Stimulated activated effector memory CD8-positive, alpha-beta T cell treated with anti-CD3 and anti-CD28 coated beads, Interleukin-12 subunit alpha, Interleukin-12 subunit beta, amount 100 ng/mL, for 72 hours (primary cell): Measurements from ENCODE around the gene NRP1.

Source experiments
- ATAC-seq: fragments of 150-1000 bp; cut with Tn5 transposase; 2 replicates; pipeline ENCODE4 v1.10.0; 2021
- DNase-seq, 2 donors: peaks; one replicate each; pipeline ENCODE4 v3.0.0; 2021 to 2022; ENCODE audit warnings: low spot score in 2 of 2
- H3K27ac Mint-ChIP-seq: one replicate; pipeline ENCODE4 v1.8.0; 2022; ENCODE audit warnings: mild to moderate bottlenecking, mixed read lengths
- H3K36me3 Mint-ChIP-seq: one replicate; pipeline ENCODE4 v1.8.0; 2022; ENCODE audit warnings: mild to moderate bottlenecking, mixed read lengths
- H3K4me1 Mint-ChIP-seq: one replicate; pipeline ENCODE4 v1.8.0; 2022; ENCODE audit warnings: mixed read lengths
- H3K4me3 Mint-ChIP-seq: one replicate; pipeline ENCODE4 v1.8.0; 2022; ENCODE audit warnings: mild to moderate bottlenecking, mixed read lengths
- H3K9me3 Mint-ChIP-seq: one replicate; pipeline ENCODE4 v1.8.0; 2022; ENCODE audit warnings: mixed read lengths

Gene NRP1

GRCh38 chr10:33137356-33138005 is 197.0 kb downstream of the NRP1 start:
- H3K4me3 Mint-ChIP-seq = peak overlapping the region; percentile 13
- H3K9me3 Mint-ChIP-seq = no peaks in the 10 kb centered on the region
- H3K27ac Mint-ChIP-seq = peak overlapping the region; percentile 88
- H3K4me1 Mint-ChIP-seq = peaks cover 78% of the 10 kb centered on the region
- DNase-seq = no peak
- no peak for ATAC-seq
- H3K36me3 Mint-ChIP-seq = peaks cover 10% of the 10 kb centered on the region

GRCh38 chr10:33136781-33137180 is 197.7 kb downstream of the NRP1 start:
- Mint-ChIP-seq H3K36me3 (peaks cover 10% of the 10 kb centered on the region), H3K9me3 (no peaks in the 10 kb centered on the region), H3K4me1 (peaks cover 80% of the 10 kb centered on the region), H3K4me3 (peak overlapping the region; percentile 13), H3K27ac (peak overlapping the region; percentile 88)
- ATAC-seq (peak; percentile 75), DNase-seq (no peak)

- Mint-ChIP-seq H3K4me3 (peak overlapping the region; percentile 13), H3K27ac (peak overlapping the region; percentile 88), H3K4me1 (peaks cover 80% of the 10 kb centered on the region), H3K9me3 (no peaks in the 10 kb centered on the region), H3K36me3 (peaks cover 10% of the 10 kb centered on the region)
- DNase-seq (no peak), ATAC-seq (peak; percentile 20)
Observed at GRCh38 chr10:33136271-33136670, 198.2 kb downstream of the NRP1 start.

GRCh38 chr10:33134011-33134751 is 200.3 kb downstream of the NRP1 start:
- peak overlapping the region; percentile 90 for H3K27ac Mint-ChIP-seq
- H3K4me3 Mint-ChIP-seq = peak overlapping the region; percentile 44
- H3K36me3 Mint-ChIP-seq = peaks cover 10% of the 10 kb centered on the region
- H3K4me1 Mint-ChIP-seq = peaks cover 59% of the 10 kb centered on the region
- H3K9me3 Mint-ChIP-seq = no peaks in the 10 kb centered on the region
- DNase-seq = peak; percentile 36 to 83
- peak; percentile 92 for ATAC-seq

GRCh38 chr10:33133557-33133956 is 200.9 kb downstream of the NRP1 start:
- Mint-ChIP-seq H3K4me3 (peak overlapping the region; percentile 44), H3K4me1 (peaks cover 63% of the 10 kb centered on the region), H3K9me3 (no peaks in the 10 kb centered on the region), H3K27ac (peak overlapping the region; percentile 90), H3K36me3 (peaks cover 10% of the 10 kb centered on the region)
- DNase-seq = no peak
- no peak for ATAC-seq

- Mint-ChIP-seq H3K4me1 (peaks cover 63% of the 10 kb centered on the region), H3K36me3 (peaks cover 10% of the 10 kb centered on the region), H3K27ac (peak overlapping the region; percentile 3), H3K9me3 (no peaks in the 10 kb centered on the region), H3K4me3 (no peak overlapping the region)
- DNase-seq = no peak
- ATAC-seq = no peak
Observed at GRCh38 chr10:33132626-33133025, 201.8 kb downstream of the NRP1 start.

- H3K27ac Mint-ChIP-seq = peak overlapping the region; percentile 74
- ATAC-seq (no peak), DNase-seq (no peak)
- H3K4me3 Mint-ChIP-seq = no peak overlapping the region
- peaks cover 10% of the 10 kb centered on the region for H3K36me3 Mint-ChIP-seq
- H3K4me1 Mint-ChIP-seq = peaks cover 71% of the 10 kb centered on the region
- no peaks in the 10 kb centered on the region for H3K9me3 Mint-ChIP-seq
Observed at GRCh38 chr10:33129996-33130386, 204.5 kb downstream of the NRP1 start.

GRCh38 chr10:33129141-33129995 is 205.1 kb downstream of the NRP1 start:
- Mint-ChIP-seq H3K4me3 (no peak overlapping the region), H3K27ac (peak overlapping the region; percentile 74), H3K9me3 (no peaks in the 10 kb centered on the region), H3K4me1 (peaks cover 69% of the 10 kb centered on the region), H3K36me3 (peaks cover 6% of the 10 kb centered on the region)
- DNase-seq = no peak
- no peak for ATAC-seq

- Mint-ChIP-seq H3K36me3 (no peaks in the 10 kb centered on the region), H3K4me3 (no peak overlapping the region), H3K9me3 (no peaks in the 10 kb centered on the region), H3K27ac (peak overlapping the region; percentile 93), H3K4me1 (peaks cover 59% of the 10 kb centered on the region)
- DNase-seq (no peak), ATAC-seq (no peak)
Observed at GRCh38 chr10:33127622-33128021, 206.8 kb downstream of the NRP1 start.
